H9 (cell line): ENCODE measurements around the gene TEX10. TPM values are rescaled to one million over a fixed set of nuclear protein-coding genes. Genes with fewer than 3 reads are reported as not detected.

Experiments
- DNase-seq: peaks from one replicate; pipeline ENCODE4 v3.0.0-alpha.2; 2017
- H2AFZ ChIP-seq: one replicate; pipeline ENCODE4 v1.6.1; 2013; ENCODE audit warnings: mild to moderate bottlenecking, low read length, control low read depth, moderate library complexity
- H2AK5ac ChIP-seq: 2 replicates; pipeline ENCODE4 v1.6.1; 2013; ENCODE audit warnings: low read length, control low read depth, mixed read lengths; ENCODE audit not compliant: insufficient read length
- H2BK120ac ChIP-seq: one replicate; pipeline ENCODE4 v1.6.1; 2013; ENCODE audit warnings: low read depth, mild to moderate bottlenecking, low read length, control low read depth, inconsistent platforms; ENCODE audit not compliant: poor library complexity, severe bottlenecking
- H2BK12ac ChIP-seq: 2 replicates; pipeline ENCODE4 v1.6.1; 2013; ENCODE audit warnings: low read length, control low read depth, mixed read lengths, low read depth; ENCODE audit not compliant: insufficient read length
- H2BK15ac ChIP-seq: 2 replicates; pipeline ENCODE4 v1.6.1; 2013; ENCODE audit warnings: low read depth, low read length, control low read depth
- H2BK20ac ChIP-seq: one replicate; pipeline ENCODE4 v1.6.1; 2013; ENCODE audit warnings: low read depth, mild to moderate bottlenecking, low read length, control low read depth, inconsistent platforms; ENCODE audit not compliant: poor library complexity, severe bottlenecking
- H2BK5ac ChIP-seq: 2 replicates; pipeline ENCODE4 v1.6.1; 2013; ENCODE audit warnings: low read length, control low read depth, mixed read lengths; ENCODE audit not compliant: insufficient read length
- H3K14ac ChIP-seq: 2 replicates; pipeline ENCODE4 v1.6.1; 2013; ENCODE audit warnings: low read length, control low read depth; ENCODE audit not compliant: insufficient read depth
- H3K18ac ChIP-seq: 2 replicates; pipeline ENCODE4 v1.6.1; 2013; ENCODE audit warnings: low read depth, mild to moderate bottlenecking, mixed read lengths, low read length, control low read depth; ENCODE audit not compliant: insufficient read length
- H3K23ac ChIP-seq: 2 replicates; pipeline ENCODE4 v1.6.1; 2013; ENCODE audit warnings: low read length, control low read depth, mixed read lengths, low read depth; ENCODE audit not compliant: insufficient read length
- H3K23me2 ChIP-seq: 2 replicates; pipeline ENCODE4 v1.6.1; 2013; ENCODE audit warnings: low read depth, mild to moderate bottlenecking, mixed read lengths, low read length, control low read depth; ENCODE audit not compliant: insufficient read length, poor library complexity, severe bottlenecking
- H3K27ac ChIP-seq: 2 replicates; pipeline ENCODE4 v1.5.1; 2013; ENCODE audit warnings: low read length, control low read depth, mixed read lengths, low read depth; ENCODE audit not compliant: insufficient read length
- H3K27me3 ChIP-seq: 2 replicates; pipeline ENCODE4 v1.6.1; 2013; ENCODE audit warnings: low read length, control low read depth, inconsistent platforms; ENCODE audit not compliant: insufficient read depth
- H3K4ac ChIP-seq: 2 replicates; pipeline ENCODE4 v1.6.1; 2013; ENCODE audit warnings: low read depth, mild to moderate bottlenecking, control low read depth, inconsistent platforms, low read length, moderate library complexity
- H3K4me1 ChIP-seq: 2 replicates; pipeline ENCODE4 v1.6.1; 2013; ENCODE audit warnings: low read length, control low read depth, inconsistent platforms; ENCODE audit not compliant: insufficient read depth
- H3K4me2 ChIP-seq: 2 replicates; pipeline ENCODE4 v1.6.1; 2013; ENCODE audit warnings: low read length, control low read depth, mixed read lengths; ENCODE audit not compliant: insufficient read length, insufficient read depth
- H3K56ac ChIP-seq: 2 replicates; pipeline ENCODE4 v1.6.1; 2013; ENCODE audit warnings: low read depth, mild to moderate bottlenecking, mixed read lengths, low read length, control low read depth; ENCODE audit not compliant: insufficient read length
- H3K79me1 ChIP-seq: 2 replicates; pipeline ENCODE4 v1.6.1; 2013; ENCODE audit warnings: low read depth, mild to moderate bottlenecking, moderate library complexity, low read length, control low read depth, inconsistent platforms; ENCODE audit not compliant: insufficient read depth, poor library complexity, severe bottlenecking
- H3K79me2 ChIP-seq: 2 replicates; pipeline ENCODE4 v1.6.1; 2013; ENCODE audit warnings: low read length, control low read depth, inconsistent platforms; ENCODE audit not compliant: insufficient read depth
- H3K9ac ChIP-seq: 2 replicates; pipeline ENCODE4 v1.6.1; 2013; ENCODE audit warnings: low read length, control low read depth, mixed read lengths; ENCODE audit not compliant: insufficient read length; ENCODE audit errors: extremely low read depth
- H3K9me3 ChIP-seq: one replicate; pipeline ENCODE4 v1.6.1; 2013; ENCODE audit warnings: low read depth, low read length, inconsistent platforms; ENCODE audit not compliant: control insufficient read depth
- H3T11ph ChIP-seq: one replicate; pipeline ENCODE4 v1.6.1; 2013; ENCODE audit warnings: mild to moderate bottlenecking, low read length, control low read depth, inconsistent platforms
- H4K20me1 ChIP-seq: one replicate; pipeline ENCODE4 v1.6.1; 2013; ENCODE audit not compliant: control insufficient read depth, insufficient read length, insufficient read depth
- H4K5ac ChIP-seq: 2 replicates; pipeline ENCODE4 v1.6.1; 2013; ENCODE audit warnings: low read depth, mild to moderate bottlenecking, mixed read lengths, low read length, control low read depth; ENCODE audit not compliant: insufficient read length
- H4K8ac ChIP-seq: replicated peaks from 2 replicates; pipeline ENCODE4 v1.6.1; 2013; ENCODE audit warnings: low read length, control low read depth, mixed read lengths, low read depth; ENCODE audit not compliant: insufficient read length
- H4K91ac ChIP-seq: 2 replicates; pipeline ENCODE4 v1.6.1; 2013; ENCODE audit warnings: low read depth, mild to moderate bottlenecking, moderate library complexity, mixed read lengths, low read length, control low read depth; ENCODE audit not compliant: insufficient read length
- H3K27ac Mint-ChIP-seq, 3 experiments: 2 replicates in 2 of 3; 3 replicates in 1 of 3; pipeline ENCODE4 v1.8.0; 2020 to 2021; ENCODE audit warnings: mixed read lengths in 3 of 3, mild to moderate bottlenecking in 1 of 3, moderate library complexity in 1 of 3
- H3K27me3 Mint-ChIP-seq: 2 replicates; pipeline ENCODE4 v1.8.0; 2021; ENCODE audit warnings: low read depth, mild to moderate bottlenecking, moderate library complexity, mixed read lengths
- H3K36me3 Mint-ChIP-seq, 3 experiments: 2 replicates in 2 of 3; 3 replicates in 1 of 3; pipeline ENCODE4 v1.8.0; 2020 to 2021; ENCODE audit warnings: low read depth in 3 of 3, mixed read lengths in 3 of 3; ENCODE audit not compliant: insufficient read depth in 1 of 3
- H3K4me1 Mint-ChIP-seq, 2 experiments: 2 replicates each; pipeline ENCODE4 v1.8.0; 2020; ENCODE audit warnings: mixed read lengths in 2 of 2
- H3K4me3 Mint-ChIP-seq, 2 experiments: 2 replicates in 1 of 2; 3 replicates in 1 of 2; pipeline ENCODE4 v1.8.0; 2020 to 2021; ENCODE audit warnings: mild to moderate bottlenecking in 2 of 2, mixed read lengths in 2 of 2, moderate library complexity in 1 of 2
- H3K9me3 Mint-ChIP-seq, 2 experiments: 2 replicates in 1 of 2; 3 replicates in 1 of 2; pipeline ENCODE4 v1.8.0; 2020; ENCODE audit warnings: mild to moderate bottlenecking in 2 of 2, mixed read lengths in 2 of 2, moderate library complexity in 1 of 2
- CTCF ChIP-seq: fragments of 200-600 bp; sonication (generic); conservative IDR thresholded peaks from 3 replicates; pipeline ENCODE4 v1.8.0; 2021; ENCODE audit warnings: antibody characterized with exemption, mild to moderate bottlenecking
- WGBS: extraction: QIAGEN DNeasy Blood & Tissue Kit; methylation state at CpG from one replicate; pipeline ENCODE4 v1.1.7; 2013; ENCODE audit warnings: missing lambda C conversion rate, low lambda C conversion rate, mixed read lengths; ENCODE audit not compliant: insufficient read length; ENCODE audit errors: extremely low coverage; 5-methylcytosine and 5-hydroxymethylcytosine counted together
- total RNA-seq: library from RNA; stranded (reverse); gene quantifications from 2 replicates; pipeline ENCODE4 v1.2.1, GENCODE V29; 2021

The TEX10 gene
- total RNA-seq, 1 experiment from 2014 or later: 70.8 TPM

- Histone ChIP-seq H3K9ac (no peak overlapping the region), H3K4me1 (no peaks in the 10 kb centered on the region), H4K91ac (no peak overlapping the region), H2BK5ac (no peak overlapping the region), H2BK120ac (no peak overlapping the region), H2BK15ac (no peak overlapping the region), H3K9me3 (peaks cover 21% of the 10 kb centered on the region), H4K5ac (no peak overlapping the region), H3K14ac (no peak overlapping the region), H2BK12ac (no peak overlapping the region), H3K4ac (no peak overlapping the region), H3K79me2 (no peaks in the 10 kb centered on the region; the same call in 1 of the 2 replicates), H3K79me1 (no peaks in the 10 kb centered on the region), H3K27me3 (no peaks in the 10 kb centered on the region), H3K23me2 (no peaks in the 10 kb centered on the region), H3K27ac (no peak overlapping the region), H4K8ac (no peak overlapping the region), H3K18ac (no peak overlapping the region), H2AFZ (no peak overlapping the region), H3K23ac (no peak overlapping the region), H3K4me2 (no peak overlapping the region), H2BK20ac (no peak overlapping the region), H2AK5ac (no peak overlapping the region), H4K20me1 (no peaks in the 10 kb centered on the region), H3K56ac (no peak overlapping the region), H3T11ph (no peak overlapping the region)
- peaks cover 29 to 34% of the 10 kb centered on the region in 2 experiments for H3K9me3 Mint-ChIP-seq
- peaks cover 19 to 55% (median 29%) of the 10 kb centered on the region in 3 experiments for H3K36me3 Mint-ChIP-seq
- peaks cover 5% of the 10 kb centered on the region; the same call in 1 of the 2 replicates for H3K27me3 Mint-ChIP-seq
- TF ChIP-seq CTCF: no peak
- peaks cover 12 to 18% of the 10 kb centered on the region in 2 experiments for H3K4me1 Mint-ChIP-seq
- no peak for DNase-seq
- WGBS: no CpG with 5 or more reads among the region's 5 CpGs
- no peak overlapping the region for H3K27ac Mint-ChIP-seq
- H3K4me3 Mint-ChIP-seq: no peak overlapping the region
Observed at GRCh38 chr9:100366121-100366520, 13.4 kb upstream of the TEX10 start.
